SW480 (cell line): ENCODE results near the gene FOSB.
"Not testable (repeated sequence)": the region's sequence is repeated elsewhere in the genome, so short reads cannot be mapped to it uniquely, and the experiment has no call there.

Experiments
- DNase-seq: peaks from one replicate; pipeline ENCODE4 v3.0.0-alpha.2; 2016; ENCODE audit warnings: low spot score

The FOSB gene

DNA sequence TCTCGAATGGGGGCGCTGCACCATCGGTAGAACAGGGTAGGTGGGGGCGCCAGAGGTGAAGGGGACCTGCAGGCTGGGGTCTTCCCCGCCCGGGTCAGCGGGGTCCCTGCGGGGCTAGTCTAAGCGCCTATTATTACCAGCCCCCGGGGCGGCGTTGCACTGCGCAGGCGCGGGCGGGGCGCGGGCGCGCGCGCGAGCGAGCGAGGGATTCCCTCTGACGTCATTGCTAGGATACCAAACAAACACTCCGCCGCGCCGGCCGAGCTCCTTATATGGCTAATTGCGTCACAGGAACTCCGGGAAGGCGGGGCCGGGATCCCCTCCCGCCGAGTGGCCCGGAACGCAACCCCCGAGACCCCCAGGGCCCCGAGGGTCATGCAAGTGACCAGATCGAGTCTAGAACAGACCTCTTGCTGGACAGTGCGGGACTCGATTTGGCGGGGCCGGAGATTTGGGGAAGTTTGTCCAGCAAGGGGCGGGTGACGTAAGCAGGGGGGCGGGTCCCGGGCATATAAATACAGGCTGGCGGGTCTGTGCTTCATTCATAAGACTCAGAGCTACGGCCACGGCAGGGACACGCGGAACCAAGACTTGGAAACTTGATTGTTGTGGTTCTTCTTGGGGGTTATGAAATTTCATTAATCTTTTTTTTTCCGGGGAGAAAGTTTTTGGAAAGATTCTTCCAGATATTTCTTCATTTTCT, at the start of gene FOSB:
Gene FOSB (plus strand): TSS at position 541 of the 703 bp plus-strand sequence. CDS start 591 bp downstream, outside the sequence.
- DNase-seq: peak; percentile 98

DNA sequence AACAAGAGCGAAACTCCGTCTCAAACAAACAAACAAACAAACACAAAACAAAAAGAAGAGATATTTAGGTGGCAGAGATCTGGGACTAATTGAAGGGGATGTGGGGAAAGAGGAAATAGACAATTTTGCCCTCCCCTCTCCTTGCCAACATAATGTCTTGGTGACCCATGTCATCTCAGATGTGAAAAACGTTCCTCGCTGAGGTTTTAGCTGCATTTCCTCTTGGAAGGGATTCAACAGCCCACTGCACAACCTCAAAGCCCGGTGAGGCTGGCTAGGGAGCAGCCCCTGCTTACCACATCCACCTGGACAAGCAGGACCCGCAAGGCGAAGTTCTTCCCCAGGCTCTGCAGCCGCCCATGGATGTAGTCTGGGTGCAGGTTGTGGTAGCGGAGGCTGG, 49.0 kb upstream of the FOSB start:
- no peak for DNase-seq

DNA sequence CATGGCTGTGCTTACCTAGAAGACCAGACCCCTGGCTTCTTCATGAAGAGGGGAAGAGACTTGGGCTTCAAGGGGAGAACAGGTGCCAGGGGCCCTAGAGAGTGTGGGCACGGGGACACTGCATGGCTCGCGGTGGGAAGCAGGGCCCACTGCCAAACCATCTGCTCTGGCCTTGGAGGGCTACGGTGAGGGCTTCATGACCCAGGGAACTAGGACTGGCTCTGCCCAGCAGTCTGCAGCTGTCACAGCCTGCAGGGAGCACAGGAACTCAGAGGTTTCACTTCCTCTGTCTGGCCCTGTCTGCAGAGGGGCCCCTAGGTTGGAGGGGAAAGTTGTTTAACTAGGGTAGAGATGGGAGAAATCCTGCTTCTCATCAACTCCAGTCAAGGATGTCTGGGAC, 48.4 kb upstream of the FOSB start:
- DNase-seq: no peak

DNA sequence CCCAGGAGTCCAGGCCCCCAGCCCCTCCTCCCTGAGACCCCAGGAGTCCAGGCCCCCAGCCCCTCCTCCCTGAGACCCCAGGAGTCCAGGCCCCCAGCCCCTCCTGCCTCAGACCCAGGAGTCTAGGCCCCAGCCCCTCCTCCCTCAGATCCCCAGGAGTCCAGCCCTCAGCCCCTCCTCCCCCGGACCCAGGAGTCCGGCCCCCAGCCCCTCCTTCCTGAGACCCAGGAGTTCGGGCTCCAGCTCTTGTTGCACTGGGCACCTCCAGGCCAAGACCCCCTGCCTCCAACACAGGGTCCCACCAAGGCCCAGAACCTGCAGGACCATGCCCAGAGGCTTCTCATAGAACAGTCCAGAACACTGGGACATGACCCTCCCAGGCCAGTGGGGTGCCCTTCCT, 47.9 kb upstream of the FOSB start:
- DNase-seq: no peak

DNA sequence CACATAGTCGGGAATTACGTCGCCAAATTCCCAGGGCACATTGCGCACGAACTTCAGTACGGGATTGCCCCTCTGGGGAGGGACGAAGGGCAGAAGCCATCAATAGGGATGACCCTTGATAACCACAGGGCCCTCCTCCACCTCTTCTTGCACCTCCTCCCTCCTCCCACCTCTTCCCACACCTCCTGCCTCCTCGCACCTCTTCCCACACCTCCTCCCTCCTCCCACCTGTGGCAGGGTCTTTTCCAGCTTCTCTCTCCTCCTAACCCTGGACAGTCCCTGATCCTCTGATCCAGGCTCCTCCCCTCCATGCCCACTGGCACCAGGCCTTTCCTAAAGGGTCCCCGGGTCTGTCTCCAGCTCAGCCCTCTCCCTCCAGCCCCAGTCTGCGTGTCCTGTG, 47.4 kb upstream of the FOSB start:
- DNase-seq: no peak

DNA sequence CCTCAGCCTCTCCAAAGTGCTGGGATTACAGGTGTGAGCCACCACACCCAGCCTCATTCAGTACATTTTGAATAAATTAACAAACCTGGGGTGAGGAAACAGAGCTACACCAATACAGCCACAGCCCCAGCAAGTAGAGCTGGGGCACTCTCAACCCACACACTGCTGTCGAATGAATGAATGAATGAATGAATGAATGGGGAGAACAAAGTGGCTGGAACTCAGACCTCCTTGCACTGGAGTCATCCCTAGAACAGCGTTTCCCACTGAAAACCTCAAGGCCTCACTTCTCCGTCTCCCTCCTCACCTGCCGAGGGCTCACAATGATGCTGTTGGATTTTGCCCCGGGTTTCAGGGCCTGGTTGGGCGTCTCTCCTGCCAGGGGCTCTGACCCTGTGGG, 46.9 kb upstream of the FOSB start:
- no peak for DNase-seq

DNA sequence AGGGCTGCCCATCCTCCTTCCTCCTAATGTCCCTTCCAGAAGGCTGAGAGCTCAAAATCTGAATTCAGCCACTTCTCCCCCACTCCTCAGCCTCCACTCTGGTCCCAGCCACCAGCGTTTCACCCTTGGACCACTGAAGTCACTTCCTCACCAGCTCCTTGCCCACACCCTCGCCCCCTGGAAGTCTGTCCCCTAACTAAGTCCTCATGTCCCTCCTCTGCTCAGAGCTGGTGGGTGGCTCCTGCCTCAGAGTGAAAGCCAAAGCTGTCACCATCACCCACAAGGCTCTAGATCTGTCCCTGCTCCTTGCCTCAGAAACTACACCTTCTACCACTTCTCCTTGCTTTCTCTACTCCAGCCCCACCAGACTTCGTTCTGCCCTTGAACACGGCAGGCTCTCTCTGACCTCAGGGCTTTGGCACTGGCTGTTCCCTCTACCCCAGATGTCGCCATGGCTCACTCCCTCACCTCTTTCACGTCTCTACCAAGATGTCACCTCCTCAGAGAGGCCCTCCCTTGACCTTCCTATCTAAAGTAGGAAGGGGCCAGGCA, 45.8 kb upstream of the FOSB start:
- no peak for DNase-seq

DNA sequence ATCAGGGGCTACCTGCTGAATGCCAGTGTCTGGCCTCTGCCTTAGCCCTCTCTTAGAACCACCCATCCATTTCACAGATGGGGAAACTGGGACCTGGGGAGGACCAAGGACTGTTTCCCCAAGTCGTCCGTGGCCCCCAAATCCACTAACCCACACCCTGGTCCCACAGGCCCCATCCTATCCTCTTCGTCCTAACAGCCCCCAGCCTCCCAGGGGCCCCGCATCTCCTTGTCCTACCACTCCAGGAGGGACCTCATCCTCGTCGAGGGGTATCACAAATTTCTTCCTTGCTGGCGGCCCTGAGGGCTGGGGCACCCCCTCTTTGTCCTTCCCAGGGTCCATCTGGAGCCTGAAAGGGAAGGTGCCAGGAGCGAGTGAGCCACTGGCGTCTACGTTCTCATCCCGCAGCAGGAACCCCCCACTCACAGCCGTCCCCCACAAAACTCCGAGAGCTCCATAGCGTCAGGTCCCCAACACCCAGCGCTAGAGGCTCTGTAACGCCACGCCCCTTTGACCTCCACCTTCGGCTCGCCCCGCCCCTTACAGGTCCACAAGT, 44.7 kb upstream of the FOSB start:
- DNase-seq: no peak

DNA sequence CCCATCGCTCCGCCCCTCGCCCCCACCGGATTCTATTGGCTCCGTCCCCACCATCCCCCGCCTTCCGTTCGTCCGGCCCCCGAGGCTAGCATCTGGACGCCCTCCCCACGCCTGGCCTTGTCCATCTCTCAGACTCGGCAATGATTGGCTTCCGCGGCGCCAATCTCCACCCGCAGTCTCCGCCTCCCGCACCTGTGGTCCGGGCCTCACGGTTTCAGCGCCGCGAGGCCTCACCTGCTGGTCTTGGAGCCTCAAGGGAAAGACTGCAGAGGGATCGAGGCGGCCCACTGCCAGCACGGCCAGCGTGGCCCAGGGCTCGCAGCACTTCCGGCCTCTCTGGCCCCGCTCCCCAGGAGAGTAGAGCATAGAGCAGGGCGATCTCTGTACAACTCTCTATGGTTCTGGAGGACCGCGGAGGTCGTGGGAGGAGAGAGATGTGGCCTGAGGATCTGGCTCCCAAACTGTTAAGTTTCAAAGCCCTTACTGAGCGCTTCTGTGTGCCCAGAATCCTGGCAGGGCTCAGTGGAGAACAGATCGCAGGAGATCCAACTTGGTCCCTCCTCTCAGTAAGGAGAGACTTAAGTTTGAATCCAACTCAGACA, 44.1 kb upstream of the FOSB start, which contains the start of gene ERCC1:
Gene ERCC1 (minus strand): TSS at position 329 of the 602 bp plus-strand sequence. CDS start 543 bp downstream, outside the sequence.
- peak; percentile 99 for DNase-seq

DNA sequence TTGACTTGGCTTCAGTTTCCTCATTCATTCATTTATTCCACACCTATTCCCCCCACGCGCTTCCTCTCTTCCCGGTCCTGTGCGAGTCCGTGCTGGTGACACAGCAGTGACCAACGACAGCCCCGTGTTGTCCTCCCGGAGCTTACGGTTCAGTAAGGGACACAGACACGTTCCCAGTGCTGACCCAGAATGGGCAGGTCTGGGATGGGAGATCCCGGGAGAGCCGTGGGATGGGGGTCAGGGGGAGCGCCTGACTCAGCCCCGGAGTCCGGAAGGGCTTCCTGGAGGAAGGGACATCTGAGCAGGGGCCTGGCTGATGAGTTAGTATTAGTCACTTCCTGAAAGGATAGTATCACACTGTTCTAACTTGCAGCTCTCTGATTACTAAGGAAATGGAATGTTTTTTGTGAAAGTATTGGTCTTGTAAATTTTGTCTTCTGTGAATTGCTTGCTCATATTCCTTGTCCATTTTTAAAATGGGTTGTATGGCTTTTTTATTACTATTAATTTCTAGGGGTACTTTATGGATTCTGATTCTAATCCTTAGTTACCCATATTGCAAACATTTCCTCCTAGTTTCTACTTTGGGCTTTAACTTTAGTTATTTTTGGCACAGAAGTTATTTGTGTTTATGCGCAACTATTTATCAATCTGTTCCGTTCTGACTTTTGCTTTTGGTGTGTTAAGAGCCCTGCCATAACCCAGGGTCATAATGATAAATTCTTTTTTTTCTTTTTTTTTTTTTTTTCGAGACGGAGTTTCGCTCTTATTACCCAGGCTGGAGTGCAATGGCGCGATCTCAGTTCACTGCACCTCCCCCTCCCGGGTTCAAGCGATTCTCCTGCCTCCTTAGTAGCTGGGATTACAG, 43.4 kb upstream of the FOSB start:
- peak; percentile 99 for DNase-seq

DNA sequence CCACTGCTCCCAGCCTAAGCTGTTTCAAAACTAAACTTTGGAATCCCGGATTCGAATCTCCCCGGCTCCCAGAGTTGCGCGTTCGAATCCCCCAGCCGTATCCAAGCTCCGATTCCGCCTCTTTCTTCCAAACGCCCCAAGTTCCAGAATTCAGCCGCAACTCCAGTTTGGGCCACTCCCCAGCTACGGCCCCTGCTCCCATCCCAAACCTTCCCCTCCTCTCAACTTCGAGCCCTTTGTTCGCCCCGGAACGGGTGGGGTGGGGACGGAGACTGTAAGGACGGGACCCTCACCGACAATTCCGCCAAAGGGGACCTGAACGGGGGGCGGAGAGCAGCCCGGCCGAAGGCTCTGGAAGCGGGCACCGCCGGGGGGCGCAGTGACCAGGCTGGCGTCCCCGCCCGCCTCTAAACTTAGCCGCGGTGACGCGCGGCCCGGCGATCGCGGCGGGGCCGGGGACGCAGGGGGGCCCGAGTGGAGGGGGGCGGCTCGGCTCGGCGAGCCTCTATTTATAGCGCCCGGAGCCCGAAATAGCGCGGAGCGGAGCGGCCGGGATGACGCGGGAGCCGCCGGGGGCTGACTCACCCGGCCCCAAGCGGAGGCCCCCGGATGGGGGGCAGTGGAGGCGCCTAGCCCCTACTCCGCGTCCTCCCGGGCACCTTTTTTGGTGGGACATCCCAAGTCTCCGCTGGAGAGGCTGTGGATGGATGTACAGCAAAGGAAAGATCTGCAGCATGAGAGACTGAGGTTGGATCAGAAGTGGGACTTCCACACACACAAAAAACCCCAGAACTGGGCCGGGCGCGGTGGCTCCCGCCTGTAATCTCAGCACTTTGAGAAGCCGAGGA, 39.2 kb upstream of the FOSB start:
- no peak for DNase-seq

DNA sequence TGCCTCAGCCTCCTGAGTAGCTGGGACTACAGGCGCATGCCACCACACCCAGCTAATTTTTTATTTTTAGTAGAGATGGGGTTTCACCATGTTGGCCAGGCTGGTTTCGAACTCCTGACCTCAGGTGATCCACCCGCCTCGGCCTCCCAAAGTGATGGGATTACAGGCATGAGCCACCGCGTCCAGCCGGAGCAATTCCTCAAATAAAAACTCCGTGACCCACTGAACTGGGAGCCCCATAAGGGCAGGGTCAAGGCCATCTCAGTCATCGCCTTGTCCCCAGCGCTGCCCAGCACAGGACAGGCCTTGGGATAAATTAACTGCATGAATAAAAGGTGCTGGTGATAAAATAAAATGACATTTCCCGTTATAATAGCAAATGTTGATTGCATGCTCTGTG, 37.9 kb upstream of the FOSB start:
- DNase-seq: not testable (repeated sequence)

DNA sequence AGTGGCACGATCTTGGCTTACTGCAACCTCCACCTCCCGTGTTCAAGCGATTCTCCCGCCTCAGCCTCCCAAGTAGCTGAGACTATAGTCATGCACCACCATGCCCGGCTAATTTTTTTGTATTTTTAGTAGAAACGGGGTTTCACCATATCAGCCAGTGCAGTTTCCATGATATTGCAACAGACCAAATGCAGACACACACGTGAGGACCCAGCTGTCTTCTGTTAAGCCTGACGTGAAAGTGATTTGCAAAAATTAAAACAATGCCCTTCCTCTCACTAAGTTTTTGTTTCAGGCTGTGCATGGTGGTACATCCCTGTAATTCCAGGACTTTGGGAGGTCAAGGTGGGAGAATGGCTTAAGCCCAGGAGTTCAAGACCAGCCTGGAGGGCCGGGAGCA, 36.8 kb upstream of the FOSB start:
- not testable (repeated sequence) for DNase-seq

DNA sequence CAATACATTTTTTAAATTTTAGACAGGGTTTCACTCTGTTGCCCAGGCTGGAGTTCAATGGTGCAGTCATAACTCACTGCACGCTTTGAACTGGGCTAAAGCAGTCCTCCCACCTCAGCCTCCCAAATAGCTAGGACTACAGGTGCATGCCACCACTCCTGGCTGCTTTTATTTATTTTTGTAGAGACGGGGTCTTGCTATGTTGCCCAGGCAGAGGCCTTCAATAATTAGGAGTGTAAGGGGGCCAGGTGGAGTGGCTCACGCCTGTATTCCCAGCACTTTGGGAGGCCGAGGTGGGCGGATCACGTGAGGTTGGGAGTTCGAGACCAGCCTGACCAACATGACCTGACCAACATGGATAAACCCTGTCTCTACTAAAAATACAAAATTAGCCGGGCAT, 35.3 kb upstream of the FOSB start:
- not testable (repeated sequence) for DNase-seq

DNA sequence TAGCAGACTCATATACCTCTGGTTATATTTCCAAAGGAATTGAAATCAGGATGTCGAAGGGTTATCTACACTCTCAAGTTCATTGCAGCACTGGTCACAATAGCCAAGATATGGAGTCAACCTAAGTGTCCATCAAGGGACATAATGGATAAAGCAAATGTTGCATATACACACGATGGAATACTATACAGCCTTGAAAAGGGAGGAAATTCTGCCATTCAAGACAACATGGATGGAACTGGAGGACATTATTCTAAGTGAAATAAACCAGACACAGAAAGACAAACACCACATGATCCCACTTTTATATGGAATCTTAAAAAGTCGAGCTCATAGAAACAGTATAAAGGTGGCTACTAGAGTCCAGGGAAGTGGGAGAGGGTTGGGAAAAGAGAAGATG, 30.5 kb upstream of the FOSB start:
- DNase-seq: no peak

DNA sequence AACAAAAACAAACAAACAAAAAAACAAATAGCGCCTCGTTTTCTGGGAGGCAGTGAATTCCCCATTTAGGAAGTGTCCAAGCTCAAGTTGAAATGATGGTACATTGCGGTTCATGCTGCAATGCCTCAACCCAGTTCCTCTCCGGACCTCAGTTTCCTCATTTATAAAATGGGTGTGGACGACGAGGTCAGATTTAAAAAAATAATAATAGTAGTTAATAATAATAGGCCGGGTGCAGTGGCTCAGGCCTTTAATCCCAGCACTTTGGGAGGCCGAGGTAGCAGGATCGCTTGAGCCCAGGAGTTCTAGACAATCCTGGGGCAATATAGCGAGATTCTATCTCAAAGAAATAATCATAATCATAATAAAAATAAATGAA, 28.6 kb upstream of the FOSB start:
- DNase-seq: no peak

DNA sequence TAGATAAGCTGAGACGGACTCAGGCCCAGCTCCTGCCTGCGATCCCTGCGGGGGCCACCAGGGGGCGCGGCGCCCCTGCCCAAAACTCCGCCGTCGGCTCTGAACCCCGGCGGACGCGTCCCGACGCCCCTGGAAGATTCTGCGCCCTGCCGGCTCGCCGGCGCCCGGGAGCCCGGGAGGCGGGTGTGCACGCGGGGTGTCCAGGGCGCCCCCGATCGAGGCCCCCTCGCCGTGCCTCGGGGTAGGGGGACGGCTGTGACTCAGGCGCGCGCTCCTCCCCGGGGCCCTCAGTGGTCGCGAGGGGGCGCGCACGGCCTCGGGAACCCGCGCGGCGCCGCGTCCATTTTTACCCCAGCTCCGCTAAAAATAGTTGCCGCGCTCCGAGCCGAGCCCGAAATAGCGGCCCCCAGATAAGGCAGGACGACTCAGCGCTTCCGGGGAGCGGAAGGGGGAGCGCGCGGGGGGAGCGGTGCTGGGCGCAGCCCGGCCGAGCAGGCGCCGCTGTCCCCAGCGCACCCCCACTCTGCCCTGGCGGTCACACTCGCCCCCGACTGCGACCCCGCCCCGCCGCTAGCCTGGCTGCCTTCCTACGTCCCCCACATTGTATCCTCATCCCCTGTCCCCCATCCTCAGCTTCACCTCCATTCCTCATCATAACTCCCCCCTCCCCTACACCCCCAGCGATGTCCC, 28.1 kb upstream of the FOSB start:
- DNase-seq: peak; percentile 85

DNA sequence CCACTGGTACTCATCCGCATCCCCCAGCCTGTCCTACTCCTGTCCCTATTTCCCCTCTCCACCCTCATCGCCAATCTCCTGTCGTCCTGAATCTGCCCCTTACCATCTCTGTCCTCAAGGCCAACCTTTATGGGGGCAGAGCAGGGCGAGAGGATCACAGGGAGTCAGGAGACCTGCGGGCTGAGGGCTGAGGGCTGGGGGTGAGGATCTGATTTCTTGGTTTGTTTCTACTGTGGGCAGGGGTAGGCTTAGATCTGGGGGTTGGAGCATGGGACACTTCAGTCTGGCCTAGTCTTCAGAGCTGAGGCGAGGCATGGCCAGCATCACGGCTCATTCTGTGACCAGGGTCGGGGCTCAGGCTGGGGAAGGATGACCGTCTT, 27.5 kb upstream of the FOSB start:
- no peak for DNase-seq

DNA sequence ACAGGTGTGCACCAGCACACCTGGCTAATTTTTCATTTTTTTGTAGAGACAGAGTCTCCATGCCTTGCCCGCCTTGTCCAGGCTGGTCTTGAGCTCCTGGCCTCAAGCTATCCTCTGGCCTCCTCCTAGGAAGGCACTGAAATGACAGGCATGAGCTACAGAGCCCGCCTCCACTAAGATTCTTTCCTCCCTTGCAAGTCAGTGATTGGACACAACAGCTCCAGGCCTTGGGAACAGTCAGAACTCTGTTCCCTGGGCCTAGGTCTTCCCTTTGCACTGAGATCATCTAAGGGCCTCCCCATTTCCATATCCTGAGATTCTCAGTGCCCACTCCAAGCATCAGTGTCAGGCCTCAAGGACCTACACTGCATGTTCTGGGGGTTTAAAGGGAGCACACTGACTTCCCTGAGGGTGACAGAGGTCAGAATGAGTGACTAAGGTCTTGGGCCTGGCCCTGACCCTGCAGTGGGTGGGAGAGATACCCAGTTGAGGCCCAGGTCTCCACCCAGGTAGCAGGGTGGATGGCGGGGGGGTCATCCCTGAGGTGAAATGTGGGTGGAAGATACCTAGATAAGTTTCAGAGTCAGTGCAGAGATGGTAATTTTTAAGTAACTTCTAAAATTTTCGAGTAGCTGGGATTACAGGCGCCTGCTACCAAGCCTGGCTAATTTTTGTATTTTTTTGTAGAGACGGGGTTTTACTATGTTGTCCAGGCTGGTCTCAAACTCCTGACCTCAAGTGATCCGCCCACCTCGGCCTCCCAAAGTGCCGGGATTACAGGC, 26.7 kb upstream of the FOSB start:
- no peak for DNase-seq

DNA sequence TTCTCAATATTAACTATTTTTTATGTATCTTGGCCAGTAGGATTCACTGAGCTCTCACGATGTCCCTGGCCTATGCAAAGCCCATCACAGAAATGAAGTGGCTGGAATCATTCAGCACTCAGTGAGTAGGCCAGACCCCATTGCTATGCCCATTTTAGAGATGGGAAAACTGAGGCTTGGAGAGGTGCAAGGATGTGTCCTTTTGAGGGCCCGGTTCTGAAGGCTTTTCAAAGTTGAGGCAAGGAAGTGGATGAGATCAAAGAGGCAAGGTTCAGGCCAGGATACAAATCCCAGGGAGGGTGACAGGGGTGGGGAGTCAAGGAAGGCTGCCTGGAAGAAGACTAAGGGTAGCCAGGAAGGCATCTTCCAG, 25.4 kb upstream of the FOSB start:
- no peak for DNase-seq
